ENCODE results near the gene PPP2CA.

DNA sequence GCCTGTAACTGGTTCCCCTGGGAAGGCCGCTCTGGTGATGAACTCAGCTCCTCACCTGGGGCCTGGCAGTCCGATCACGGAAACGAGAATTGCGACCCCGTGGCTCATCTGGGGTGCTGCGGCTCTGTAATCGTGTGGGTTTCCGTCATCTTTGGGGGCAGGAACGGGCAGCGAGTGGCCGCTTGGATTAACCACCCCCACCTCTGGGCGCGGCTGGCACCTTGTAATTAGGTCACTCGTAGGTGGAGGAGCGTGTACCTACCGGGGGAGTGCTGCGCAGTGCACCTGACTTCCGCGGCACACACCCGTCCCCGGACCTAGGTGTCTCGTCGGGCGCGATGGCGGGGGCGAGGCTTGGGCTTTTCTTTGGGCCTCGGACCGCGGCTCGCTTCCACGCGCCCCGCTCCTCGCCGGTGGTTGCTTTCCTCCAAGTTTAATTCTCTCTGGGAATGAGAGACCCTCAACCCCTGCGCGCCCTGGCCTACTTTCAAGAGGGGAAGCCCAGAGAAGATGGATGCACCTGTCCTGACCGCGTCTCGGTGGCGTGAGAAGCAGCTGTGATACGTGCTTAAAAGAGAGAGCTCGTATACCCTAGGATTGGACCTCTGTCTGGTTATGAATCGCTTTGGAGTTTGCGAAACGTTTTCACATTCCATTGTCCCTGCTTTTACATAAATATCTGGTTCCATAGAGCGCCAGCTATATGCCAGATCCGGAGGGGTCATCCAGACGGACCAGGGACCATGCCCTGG, 744 bp upstream of the PPP2CA start:
- TF ChIP-seq CTCF (conservative IDR thresholded peaks at IDR 0.05) (no peak), ZFX (IDR thresholded peaks at IDR 0.05) (peak; percentile 63)
